OCI-M2 (cell line): ENCODE results near the gene FASN.
"Not testable (repeated sequence)": the region's sequence is repeated elsewhere in the genome, so short reads cannot be mapped to it uniquely, and the experiment has no call there.

ENCODE experiments used
- DNase-seq: peaks from one replicate; lab custom pipeline; 2025; ENCODE audit not compliant: unreplicated experiment; lab: John Stamatoyannopoulos, UW

The FASN gene

DNA sequence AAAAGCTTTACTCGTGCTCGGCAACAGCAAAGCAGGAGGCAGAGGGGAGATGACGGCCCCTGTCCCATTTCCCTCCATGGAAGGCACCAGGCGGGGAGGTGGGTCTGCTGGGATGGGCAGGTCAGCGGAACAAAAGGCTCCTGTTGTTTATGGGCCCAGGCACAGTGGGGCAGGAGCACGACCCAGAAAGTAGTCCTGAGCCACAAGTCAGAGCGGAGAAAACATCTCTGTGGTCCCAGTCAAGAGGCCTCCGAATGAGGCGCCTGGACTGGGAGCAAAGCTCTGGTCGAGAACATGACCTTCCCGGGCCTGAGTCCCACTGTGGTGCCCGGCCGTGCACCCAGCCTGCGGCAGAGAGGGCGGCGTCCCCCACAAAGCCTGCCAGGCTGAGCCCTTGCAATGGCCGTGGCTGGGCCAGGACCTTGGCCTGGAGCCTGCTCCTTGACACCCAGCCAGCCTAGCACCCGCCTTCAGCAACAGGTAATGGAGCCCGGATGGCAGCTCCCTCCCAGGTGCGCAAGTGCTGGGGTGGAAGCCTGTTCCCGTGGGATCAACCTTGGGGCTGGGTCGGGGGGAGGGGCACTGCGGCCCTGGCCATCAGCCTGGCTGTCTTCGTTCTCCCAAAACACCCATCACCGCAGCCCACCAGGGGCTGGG lies 50.0 kb downstream of the FASN start:
- no peak for DNase-seq

GRCh38 chr17:82047379-82047778 lies 50.7 kb downstream of the FASN start:
- no peak for DNase-seq

GRCh38 chr17:82046903-82047302 lies 51.1 kb downstream of the FASN start:
- DNase-seq: no peak

DNA sequence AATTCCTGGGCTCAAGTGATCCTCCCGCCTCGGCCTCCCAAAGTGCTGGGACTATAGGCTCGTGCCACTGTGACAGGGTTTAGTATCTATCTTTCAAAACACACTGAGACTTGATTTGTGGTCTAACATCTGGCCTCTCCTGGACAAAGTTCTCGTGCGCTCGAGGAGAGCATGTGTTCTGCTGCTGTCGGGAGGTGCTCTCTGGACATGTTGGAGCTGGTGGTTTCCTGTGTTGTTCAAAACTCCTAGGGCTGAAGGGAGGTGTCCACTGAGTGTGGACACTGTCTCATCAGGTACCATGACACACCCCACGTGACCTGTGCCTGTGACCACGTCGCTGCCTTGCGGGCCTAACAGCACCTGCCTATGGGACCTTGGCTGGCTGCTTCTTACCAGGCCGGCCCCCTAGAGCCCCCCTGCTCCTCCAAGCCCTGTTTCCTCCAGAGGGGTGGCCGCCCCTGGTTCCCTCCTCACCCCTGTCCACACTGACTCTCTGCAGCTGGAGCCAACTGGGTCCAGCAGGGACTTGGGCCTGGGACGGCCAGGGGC lies 52.0 kb downstream of the FASN start:
- no peak for DNase-seq

- DNase-seq: no peak
These were observed 54.5 kb downstream of the FASN start for GRCh38 chr17:82043507-82043906.

- DNase-seq: no peak
These were observed 55.4 kb downstream of the FASN start for GRCh38 chr17:82042649-82043048.

DNA sequence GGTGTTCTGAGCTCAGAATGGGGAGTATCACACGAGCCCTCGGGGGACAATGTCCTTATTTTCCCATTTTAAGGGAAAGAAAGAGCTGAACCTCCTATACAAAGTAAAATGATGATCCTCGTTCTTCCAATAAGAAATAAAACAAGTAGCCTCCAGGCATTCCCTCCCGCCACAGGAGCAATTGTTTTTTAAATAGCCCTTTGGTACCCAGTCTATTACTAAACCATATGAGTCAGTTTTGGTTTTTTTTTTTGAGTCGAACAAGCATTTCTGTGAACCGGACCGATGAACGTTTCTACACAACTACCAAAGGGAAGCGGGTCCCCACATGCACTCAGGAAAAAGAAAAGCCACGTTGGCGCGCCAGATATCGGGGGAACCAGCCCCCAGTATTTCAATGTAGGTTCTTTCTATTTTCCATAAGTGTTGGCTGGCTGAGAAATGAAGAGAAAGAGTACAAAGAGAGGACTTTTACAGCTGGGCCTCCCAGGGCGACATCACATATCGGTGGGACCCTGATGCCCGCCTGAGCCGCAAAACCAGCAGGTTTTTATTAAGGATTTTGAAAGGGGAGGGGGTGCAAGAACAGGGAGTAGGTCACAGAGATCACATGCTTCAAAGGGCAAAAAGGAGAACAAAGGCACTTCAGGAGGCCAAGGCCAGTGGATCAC lies 56.8 kb downstream of the FASN start:
- no peak for DNase-seq

DNA sequence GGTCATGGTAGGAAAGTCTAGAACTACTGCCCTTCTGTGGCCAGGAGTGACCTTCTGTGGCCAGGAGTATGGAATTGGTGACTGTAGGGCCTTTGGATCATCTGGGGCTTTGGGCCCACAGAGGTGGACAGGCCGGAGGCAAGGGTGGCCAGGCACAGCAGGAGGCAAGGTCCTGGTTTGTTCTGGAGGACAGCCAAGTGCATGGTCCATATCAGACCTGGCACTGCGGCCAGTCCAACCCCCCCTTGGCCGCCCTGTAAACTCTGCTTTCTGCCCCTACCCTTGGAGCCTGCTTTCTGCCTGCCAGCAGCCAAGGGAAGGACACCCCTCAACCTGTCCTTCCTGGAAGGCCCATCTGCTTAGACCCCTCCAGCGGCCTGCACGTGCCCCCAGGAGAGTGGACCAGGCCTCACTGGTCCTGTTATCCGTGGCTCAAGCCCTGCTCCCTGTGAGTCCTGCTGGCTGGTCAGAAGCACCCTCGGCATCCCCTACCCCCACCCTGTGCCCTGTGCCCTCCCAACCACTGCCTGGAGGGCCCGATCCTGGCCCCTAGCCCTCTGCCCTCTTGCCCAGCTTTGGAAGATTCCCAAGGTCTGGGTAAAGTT lies 58.2 kb downstream of the FASN start:
- no peak for DNase-seq

GRCh38 chr17:82038796-82039409 lies 59.1 kb downstream of the FASN start:
- not testable (repeated sequence) for DNase-seq

- DNase-seq: no peak
These were observed 60.2 kb downstream of the FASN start for GRCh38 chr17:82037889-82038195.

DNA sequence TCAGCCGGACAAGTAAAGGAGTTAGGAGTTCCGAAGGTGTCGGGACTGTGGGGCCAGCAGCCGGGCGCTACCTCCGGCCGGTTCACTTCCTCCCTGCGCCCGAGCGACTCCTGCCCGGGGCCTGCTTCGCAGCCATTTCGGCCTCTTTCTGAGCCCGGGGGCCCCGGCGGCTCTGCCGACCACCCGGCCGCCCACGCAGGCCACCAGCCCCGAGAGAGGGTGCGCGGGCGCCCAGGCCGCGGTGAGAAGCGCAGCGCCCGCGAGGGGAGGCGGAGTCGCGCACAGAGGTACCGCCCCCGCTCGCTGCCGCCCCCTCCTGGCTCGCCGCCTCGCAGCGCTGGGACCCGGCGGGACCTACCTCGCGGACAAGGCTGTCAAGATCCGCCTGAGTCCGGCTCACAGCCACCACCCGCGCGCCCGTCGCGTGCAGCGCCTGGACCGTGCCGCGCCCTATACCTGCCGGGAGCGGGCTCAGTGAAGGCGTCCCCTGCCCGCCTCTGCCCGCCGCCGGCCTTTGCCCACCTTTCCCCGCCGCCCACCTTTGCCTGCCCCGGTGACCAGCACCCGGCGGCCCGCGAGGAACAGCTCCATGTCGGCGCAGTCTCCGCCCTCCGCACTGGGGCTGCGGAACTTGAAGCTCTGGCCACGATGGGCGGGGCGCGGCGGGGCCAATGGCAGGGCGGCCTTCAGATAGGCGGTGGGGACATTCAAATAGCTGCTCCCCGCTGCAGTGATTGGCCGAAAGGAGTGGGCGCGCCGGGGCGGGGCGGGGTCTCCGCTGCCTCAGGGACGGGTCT lies 60.7 kb downstream of the FASN start, which contains the start of gene DCXR:
Gene DCXR (minus strand): TSS at position 606 of the 797 bp plus-strand sequence. CDS start 15 bp downstream, at position 591.
- DNase-seq: peak; percentile 72

DNA sequence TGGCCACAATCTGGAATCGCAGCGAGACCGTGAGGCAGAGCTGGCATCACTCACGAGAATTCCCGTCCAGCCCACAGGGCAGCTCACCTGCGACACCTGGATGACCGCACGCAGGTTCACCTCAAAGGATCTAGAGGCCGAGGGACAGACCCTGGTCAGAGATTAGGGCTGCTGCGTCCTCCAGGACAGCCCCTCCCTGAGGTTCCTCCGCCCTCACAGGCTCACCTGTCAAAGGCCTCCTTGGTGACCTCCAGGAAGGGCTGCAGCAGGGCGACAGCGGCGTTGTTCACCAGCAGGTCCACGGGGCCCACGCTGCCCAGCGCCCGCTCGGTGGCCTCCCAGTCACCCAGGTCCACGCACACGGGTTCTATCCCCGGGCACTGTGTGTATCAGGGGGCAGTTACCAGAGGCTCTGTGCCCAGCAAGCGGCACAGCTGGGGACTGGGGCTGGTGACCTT lies 61.4 kb downstream of the FASN start:
- no peak for DNase-seq

DNA sequence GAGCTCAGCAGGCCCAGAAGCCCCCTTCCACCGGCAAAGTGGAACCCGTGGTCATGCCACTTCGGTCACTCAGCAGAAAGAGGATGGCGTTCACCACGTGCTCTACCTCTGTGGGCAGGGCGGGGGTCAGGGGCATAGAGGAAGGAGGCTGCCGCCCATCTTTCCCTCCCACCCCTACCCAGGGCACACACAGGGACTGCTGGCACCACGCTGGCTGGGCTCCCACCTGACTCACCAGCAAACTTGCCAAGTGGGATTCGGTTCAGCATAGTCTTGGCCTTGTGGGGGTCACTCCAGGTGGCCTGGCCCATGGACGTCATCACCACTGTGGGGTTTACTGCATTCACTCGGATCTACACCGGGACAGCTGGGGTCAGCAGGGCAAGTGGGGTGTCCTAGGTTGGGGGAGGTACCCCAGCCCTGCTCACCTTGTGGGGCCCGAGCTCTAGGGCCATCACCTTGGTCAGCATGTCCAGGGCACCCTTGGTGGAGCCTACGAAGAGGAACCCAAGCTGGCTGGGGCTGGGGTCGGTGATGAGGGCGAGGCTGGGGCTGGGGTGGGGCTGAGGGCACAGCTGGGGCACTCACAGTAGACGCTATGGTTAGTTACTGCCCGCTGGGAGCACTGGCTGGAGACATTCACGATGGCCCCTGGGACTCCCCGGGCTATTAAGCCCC lies 61.9 kb downstream of the FASN start:
- no peak for DNase-seq

DNA sequence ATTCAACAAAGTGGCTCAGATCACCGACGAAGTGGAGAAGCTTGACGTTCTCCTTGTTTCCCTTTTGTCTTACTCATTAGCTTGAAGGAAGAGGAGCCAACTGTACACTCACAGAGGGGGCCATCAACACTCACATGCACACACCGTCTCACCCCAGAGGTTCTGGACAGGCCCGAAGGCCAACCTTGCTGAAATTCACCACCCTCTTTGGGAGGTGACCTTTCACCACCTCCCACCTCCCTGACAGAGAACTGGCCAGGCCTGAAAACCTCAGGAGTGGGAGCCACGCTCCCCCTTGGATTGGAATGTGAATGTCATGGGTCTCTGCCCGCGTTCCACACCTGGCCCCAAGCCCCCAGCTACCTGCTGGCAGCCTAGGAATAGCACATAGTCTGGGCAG lies 62.5 kb downstream of the FASN start:
- DNase-seq: no peak

GRCh38 chr17:82034371-82035011 lies 63.5 kb downstream of the FASN start:
- no peak for DNase-seq

DNA sequence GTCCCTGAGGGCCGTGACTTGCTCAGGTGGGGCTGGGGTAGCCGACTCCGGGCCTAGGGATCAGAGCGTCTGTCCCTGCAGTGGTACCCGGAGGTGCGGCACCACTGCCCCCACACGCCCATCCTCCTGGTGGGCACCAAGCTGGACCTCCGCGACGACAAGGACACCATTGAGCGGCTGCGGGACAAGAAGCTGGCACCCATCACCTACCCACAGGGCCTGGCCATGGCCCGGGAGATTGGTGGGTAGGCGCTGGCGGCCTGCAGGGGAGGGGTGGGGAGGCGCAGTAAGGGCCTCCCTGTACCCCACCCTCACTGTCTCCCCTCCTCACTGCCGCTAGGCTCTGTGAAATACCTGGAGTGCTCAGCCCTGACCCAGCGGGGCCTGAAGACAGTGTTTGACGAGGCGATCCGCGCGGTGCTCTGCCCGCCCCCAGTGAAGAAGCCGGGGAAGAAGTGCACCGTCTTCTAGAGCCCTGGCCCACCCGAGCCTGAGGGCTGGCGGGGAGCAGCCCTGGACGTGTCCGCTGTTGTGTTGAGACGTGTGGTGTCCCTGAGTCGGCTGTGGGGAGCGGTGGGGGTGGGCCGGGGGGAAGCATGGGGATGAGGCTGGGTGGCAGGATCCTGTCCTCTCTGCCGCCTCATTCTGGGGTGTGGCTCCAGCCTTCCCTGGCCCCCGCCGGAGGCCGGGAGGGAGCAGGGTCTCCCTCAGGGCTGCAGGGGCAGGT lies 64.5 kb downstream of the FASN start:
- no peak for DNase-seq

GRCh38 chr17:82031885-82032627 lies 66.0 kb downstream of the FASN start:
- no peak for DNase-seq

DNA sequence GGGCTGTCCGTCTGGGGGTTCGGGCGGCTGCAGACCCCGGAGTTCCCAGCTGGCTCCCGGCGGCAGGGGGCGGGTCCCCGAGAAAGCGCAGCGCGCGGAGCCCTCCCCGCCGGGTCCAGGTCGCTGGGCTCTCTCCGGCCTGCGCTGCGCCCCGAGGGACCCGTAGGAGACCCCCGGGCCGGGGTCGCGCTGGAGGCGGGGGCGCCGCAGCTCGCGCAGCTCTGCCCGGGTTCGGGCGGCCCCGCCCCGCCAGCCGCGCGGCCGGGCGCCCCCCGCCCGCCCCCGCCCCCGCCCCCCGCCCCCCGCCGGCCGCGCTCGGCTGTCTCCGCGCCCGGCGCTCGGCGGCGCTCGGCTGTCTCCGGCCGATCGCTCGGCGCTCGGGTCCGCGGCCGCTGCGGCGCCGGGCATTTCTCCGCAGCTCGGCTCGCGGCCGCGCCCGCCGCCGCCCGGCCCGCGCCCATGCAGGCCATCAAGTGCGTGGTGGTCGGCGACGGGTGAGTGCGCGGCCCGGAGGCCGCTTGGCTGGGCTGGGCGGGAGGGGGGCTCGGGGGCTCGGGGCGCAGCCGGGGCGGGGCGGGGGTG lies 66.6 kb downstream of the FASN start, which contains the start of gene RAC3:
Gene RAC3 (plus strand): TSS at position 376 of the 582 bp plus-strand sequence. CDS start 84 bp downstream, at position 460.
- no peak for DNase-seq
